ENCODE data around the gene STX7.
"Not testable (repeated sequence)": the region's sequence is repeated elsewhere in the genome, so short reads cannot be mapped to it uniquely, and the experiment has no call there.

STX7 gene

GRCh38 chr6:132512638-132513632 is at the start of gene STX7:
Gene STX7, minus strand, starts transcription at chr6:132513116. Its CDS starts 9,586 bp downstream, at chr6:132503530.
- peak; percentile 89 for DNase-seq

GRCh38 chr6:132560087-132560486 is 47.2 kb upstream of the STX7 start:
- DNase-seq = not testable (repeated sequence)

GRCh38 chr6:132552372-132552771 is 39.5 kb upstream of the STX7 start, which contains the start of gene TAAR8:
Gene TAAR8, plus strand, starts transcription at chr6:132552672. Its CDS starts 21 bp downstream, at chr6:132552693.
- no peak for DNase-seq

- DNase-seq = no peak
These were observed 38.3 kb upstream of the STX7 start for GRCh38 chr6:132551214-132551613.

GRCh38 chr6:132548746-132549463 is 36.0 kb upstream of the STX7 start:
- DNase-seq = no peak

- DNase-seq = no peak
These were observed 31.9 kb upstream of the STX7 start for GRCh38 chr6:132544826-132545225.

- DNase-seq = no peak
These were observed 25.1 kb upstream of the STX7 start, which contains the start of gene TAAR9 for GRCh38 chr6:132537977-132538376. Gene TAAR9, plus strand, starts transcription at chr6:132538277. Its CDS starts 13 bp downstream, at chr6:132538290.

- DNase-seq = no peak
These were observed 24.2 kb upstream of the STX7 start for GRCh38 chr6:132537145-132537544.

GRCh38 chr6:132534546-132534945 is 21.6 kb upstream of the STX7 start:
- DNase-seq = not testable (repeated sequence)

GRCh38 chr6:132530293-132530974 is 17.5 kb upstream of the STX7 start:
- DNase-seq = peak; percentile 83

- DNase-seq = no peak
These were observed 14.9 kb upstream of the STX7 start for GRCh38 chr6:132527791-132528190.

GRCh38 chr6:132526461-132526860 is 13.5 kb upstream of the STX7 start:
- no peak for DNase-seq

GRCh38 chr6:132525866-132526265 is 12.9 kb upstream of the STX7 start:
- no peak for DNase-seq

- DNase-seq = no peak
These were observed 11.7 kb upstream of the STX7 start for GRCh38 chr6:132524646-132525045.

GRCh38 chr6:132520953-132521352 is 8.0 kb upstream of the STX7 start:
- no peak for DNase-seq

- no peak for DNase-seq
These were observed 2.5 kb upstream of the STX7 start for GRCh38 chr6:132515386-132515785.

- no peak for DNase-seq
These were observed 1.1 kb upstream of the STX7 start for GRCh38 chr6:132513831-132514545.

GRCh38 chr6:132512342-132512637 is 626 bp downstream of the STX7 start:
- DNase-seq = no peak

- no peak for DNase-seq
These were observed 1.1 kb downstream of the STX7 start for GRCh38 chr6:132511831-132512220.

GRCh38 chr6:132511210-132511830 is 1.6 kb downstream of the STX7 start:
- DNase-seq = no peak

- DNase-seq = no peak
These were observed 5.8 kb downstream of the STX7 start for GRCh38 chr6:132506869-132507808.

Measured in activated CD8-positive, alpha-beta memory T cell treated with anti-CD3 and anti-CD28 coated beads, Interleukin-2, amount 50 U/mL, for 48 hours (primary cell).